HEK293 (cell line): ENCODE results near the gene TCAP.
A peak's percentile ranks its signal among the peaks of the same experiment; 100 is the strongest.

Experiments
- CTCF ChIA-PET: fragments of 350-600 bp; formaldehyde crosslinking; extraction: SDS; loops from one replicate; lab custom pipeline; 2021; ENCODE audit warnings: antibody characterized with exemption; lab: Yijun Ruan, JAX
- POLR2A ChIA-PET: fragments of 300-600 bp; formaldehyde crosslinking; extraction: SDS; loops from one replicate; lab custom pipeline; 2020; ENCODE audit warnings: antibody characterized with exemption, inconsistent platforms; lab: Yijun Ruan, JAX
- H3K27ac ChIP-seq: fragments of 200-500 bp; sonication (Bioruptor generic); 2 replicates; pipeline ENCODE4 v1.5.1; 2014; ENCODE audit warnings: low read depth, low read length, control low read depth, inconsistent platforms; ENCODE audit errors: extremely low read depth
- H3K36me3 ChIP-seq, 2 experiments: fragments of 200-500 bp in 1 of 2; sonication (Bioruptor generic) in 1 of 2; 1 replicate in 1 of 2; 2 replicates in 1 of 2; pipeline ENCODE4 v1.5.1; 2014 to 2017; ENCODE audit warnings: inconsistent platforms in 2 of 2, low read length in 2 of 2; ENCODE audit not compliant: control insufficient read depth in 2 of 2, insufficient read depth in 1 of 2
- H3K4me1 ChIP-seq: fragments of 200-500 bp; sonication (Bioruptor generic); 2 replicates; pipeline ENCODE4 v1.5.1; 2014; ENCODE audit warnings: mild to moderate bottlenecking, low read length, inconsistent platforms; ENCODE audit not compliant: control insufficient read depth, insufficient read depth
- H3K4me3 ChIP-seq: 2 replicates; pipeline ENCODE4 v1.5.1; 2011; ENCODE audit warnings: low read depth, mild to moderate bottlenecking, control low read depth, low read length, moderate library complexity
- H3K9me3 ChIP-seq: fragments of 200-500 bp; sonication (Bioruptor generic); 2 replicates; pipeline ENCODE4 v1.5.1; 2014; ENCODE audit warnings: low read depth, low read length, inconsistent platforms; ENCODE audit not compliant: control insufficient read depth, insufficient read depth
- GLIS2 ChIP-seq: fragments of 450-650 bp; formaldehyde crosslinking; IDR thresholded peaks from 2 replicates; pipeline ENCODE4 v1.5.1; 2016; ENCODE audit warnings: missing biosample characterization, missing genetic modification characterization
- KLF1 ChIP-seq: fragments of 450-650 bp; formaldehyde crosslinking; IDR thresholded peaks from 2 replicates; pipeline ENCODE4 v1.5.1; 2016; ENCODE audit warnings: missing biosample characterization, missing genetic modification characterization
- KLF7 ChIP-seq: fragments of 450-650 bp; formaldehyde crosslinking; IDR thresholded peaks from 2 replicates; pipeline ENCODE4 v1.5.1; 2016; ENCODE audit warnings: missing biosample characterization, missing genetic modification characterization, borderline replicate concordance
- MYNN ChIP-seq: fragments of 450-650 bp; formaldehyde crosslinking; IDR thresholded peaks from 2 replicates; pipeline ENCODE4 v1.5.1; 2016; ENCODE audit warnings: missing biosample characterization, missing genetic modification characterization, borderline replicate concordance
- SP3 ChIP-seq: fragments of 450-650 bp; formaldehyde crosslinking; IDR thresholded peaks from 2 replicates; pipeline ENCODE4 v1.5.1; 2016; ENCODE audit warnings: missing biosample characterization, missing genetic modification characterization
- ZBTB1 ChIP-seq: fragments of 450-650 bp; formaldehyde crosslinking; IDR thresholded peaks from 2 replicates; pipeline ENCODE4 v1.5.1; 2016; ENCODE audit warnings: missing biosample characterization, missing genetic modification characterization
- ZBTB26 ChIP-seq: fragments of 450-650 bp; formaldehyde crosslinking; optimal IDR thresholded peaks from 2 replicates; pipeline ENCODE3; 2016; ENCODE audit warnings: missing biosample characterization, mild to moderate bottlenecking, missing genetic modification characterization
- ZFP37 ChIP-seq: fragments of 450-650 bp; formaldehyde crosslinking; IDR thresholded peaks from 2 replicates; pipeline ENCODE4 v1.5.1; 2016; ENCODE audit warnings: missing biosample characterization, missing genetic modification characterization
- ZIC2 ChIP-seq: fragments of 450-650 bp; formaldehyde crosslinking; IDR thresholded peaks from 2 replicates; pipeline ENCODE4 v1.5.1; 2016; ENCODE audit warnings: missing biosample characterization, missing genetic modification characterization
- ZNF121 ChIP-seq: fragments of 450-650 bp; formaldehyde crosslinking; IDR thresholded peaks from 2 replicates; pipeline ENCODE4 v1.5.1; 2016; ENCODE audit warnings: missing biosample characterization, missing genetic modification characterization
- ZNF146 ChIP-seq: fragments of 450-650 bp; formaldehyde crosslinking; IDR thresholded peaks from 2 replicates; pipeline ENCODE4 v1.5.1; 2016; ENCODE audit warnings: missing biosample characterization, missing genetic modification characterization
- ZNF221 ChIP-seq: fragments of 450-650 bp; formaldehyde crosslinking; IDR thresholded peaks from 2 replicates; pipeline ENCODE4 v1.5.1; 2017; ENCODE audit warnings: missing biosample characterization, missing genetic modification characterization, borderline replicate concordance
- ZNF292 ChIP-seq: fragments of 450-650 bp; formaldehyde crosslinking; IDR thresholded peaks from 2 replicates; pipeline ENCODE4 v1.5.1; 2016; ENCODE audit warnings: low read depth, missing biosample characterization, missing genetic modification characterization, borderline replicate concordance
- ZNF335 ChIP-seq: fragments of 450-650 bp; formaldehyde crosslinking; conservative IDR thresholded peaks from 2 replicates; pipeline ENCODE4 v1.5.1; 2016; ENCODE audit warnings: missing biosample characterization, missing genetic modification characterization
- ZNF398 ChIP-seq: fragments of 450-650 bp; formaldehyde crosslinking; IDR thresholded peaks from 2 replicates; pipeline ENCODE4 v1.5.1; 2017; ENCODE audit warnings: missing biosample characterization, missing genetic modification characterization
- ZNF513 ChIP-seq: fragments of 450-650 bp; IDR thresholded peaks from 2 replicates; pipeline ENCODE4 v1.5.1; 2018; ENCODE audit warnings: missing biosample characterization, missing genetic modification characterization
- ZNF830 ChIP-seq: fragments of 450-650 bp; IDR thresholded peaks from 2 replicates; pipeline ENCODE4 v1.5.0; 2018; ENCODE audit warnings: missing biosample characterization, missing genetic modification characterization, low read depth, mild to moderate bottlenecking, moderate library complexity
- ZNF837 ChIP-seq: fragments of 450-650 bp; formaldehyde crosslinking; IDR thresholded peaks from 2 replicates; pipeline ENCODE4 v1.5.1; 2016; ENCODE audit warnings: missing biosample characterization, missing genetic modification characterization
- ZNF843 ChIP-seq: fragments of 450-650 bp; formaldehyde crosslinking; IDR thresholded peaks from 2 replicates; pipeline ENCODE4 v1.5.1; 2016; ENCODE audit warnings: missing biosample characterization, missing genetic modification characterization
- TF ChIP-seq, protein P1 (sequence below): fragments of 450-650 bp; formaldehyde crosslinking; IDR thresholded peaks from 2 replicates; pipeline ENCODE4 v1.5.1; 2016; ENCODE audit warnings: missing biosample characterization, missing genetic modification characterization
- TF ChIP-seq, protein P2 (sequence below): fragments of 450-650 bp; formaldehyde crosslinking; IDR thresholded peaks from 2 replicates; pipeline ENCODE4 v1.5.1; 2016; ENCODE audit warnings: missing biosample characterization, missing genetic modification characterization, low read depth
- TF ChIP-seq, protein P3 (sequence below): fragments of 450-650 bp; formaldehyde crosslinking; conservative IDR thresholded peaks from 2 replicates; pipeline ENCODE4 v1.5.1; 2016; ENCODE audit warnings: low read depth, missing biosample characterization, missing genetic modification characterization

Gene TCAP

GRCh38 chr17:39661744-39662541 lies 3.2 kb upstream of the TCAP start:
- 0 out of 2 replicates have a peak overlapping the region, but pooled peaks have one; percentile 9 for H3K27ac ChIP-seq
- H3K4me3 ChIP-seq: no peak overlapping the region
- H3K4me1 ChIP-seq: peaks cover 9% of the 10 kb centered on the region
- TF ChIP-seq, protein P1, sequence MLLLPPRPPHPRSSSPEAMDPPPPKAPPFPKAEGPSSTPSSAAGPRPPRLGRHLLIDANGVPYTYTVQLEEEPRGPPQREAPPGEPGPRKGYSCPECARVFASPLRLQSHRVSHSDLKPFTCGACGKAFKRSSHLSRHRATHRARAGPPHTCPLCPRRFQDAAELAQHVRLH (tag by site-specific recombination): 0 out of 2 replicates have a peak, but pooled peaks have one; percentile 33
- TF ChIP-seq ZNF221 (tag by site-specific recombination) (no peak), ZNF843 (no peak)
- TF ChIP-seq, all 188 proteins: peak for 1
- Histone ChIP-seq H3K36me3 (peaks cover 3 to 56% of the 10 kb centered on the region in 2 experiments; a peak in 1 of 3 replicates), H3K9me3 (no peaks in the 10 kb centered on the region)
- CTCF ChIA-PET: interaction anchor here (0.6 to 1.8 kb wide), 4 partner anchors 36 to 92 kb away, joined by 3 to 10 read pairs (median 4); no protein-coding TSS in a partner anchor
- POLR2A ChIA-PET: no interaction called here

DNA sequence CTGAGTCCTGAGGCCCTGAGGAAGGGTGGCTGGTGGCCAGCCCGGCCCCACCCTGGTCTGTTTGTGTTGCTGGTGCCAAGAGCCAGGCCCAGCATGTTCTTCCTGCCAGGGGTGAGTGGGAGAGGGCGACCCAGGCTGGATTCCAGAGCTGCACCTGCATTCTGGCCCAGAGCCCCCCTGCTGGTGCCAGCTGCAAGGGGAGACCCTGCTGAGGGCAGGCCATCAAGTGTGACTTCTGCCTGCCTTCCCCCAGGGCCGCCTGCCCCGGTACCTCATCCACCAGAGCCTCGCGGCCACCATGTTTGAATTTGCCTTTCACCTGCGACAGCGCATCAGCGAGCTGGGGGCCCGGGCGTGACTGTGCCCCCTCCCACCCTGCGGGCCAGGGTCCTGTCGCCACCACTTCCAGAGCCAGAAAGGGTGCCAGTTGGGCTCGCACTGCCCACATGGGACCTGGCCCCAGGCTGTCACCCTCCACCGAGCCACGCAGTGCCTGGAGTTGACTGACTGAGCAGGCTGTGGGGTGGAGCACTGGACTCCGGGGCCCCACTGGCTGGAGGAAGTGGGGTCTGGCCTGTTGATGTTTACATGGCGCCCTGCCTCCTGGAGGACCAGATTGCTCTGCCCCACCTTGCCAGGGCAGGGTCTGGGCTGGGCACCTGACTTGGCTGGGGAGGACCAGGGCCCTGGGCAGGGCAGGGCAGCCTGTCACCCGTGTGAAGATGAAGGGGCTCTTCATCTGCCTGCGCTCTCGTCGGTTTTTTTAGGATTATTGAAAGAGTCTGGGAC lies 2.4 kb upstream of the TCAP start:
- Histone ChIP-seq H3K4me1 (peaks cover 9% of the 10 kb centered on the region), H3K27ac (no peak overlapping the region), H3K9me3 (no peaks in the 10 kb centered on the region), H3K36me3 (peaks cover 3 to 51% of the 10 kb centered on the region in 2 experiments; a peak in 1 of 3 replicates), H3K4me3 (no peak overlapping the region)
- ChIA-PET POLR2A (interaction anchor here (2.1 kb wide), 1 partner anchor 9 kb away, joined by 5 read pairs; no protein-coding TSS in a partner anchor), CTCF (interaction anchor here (0.6 to 11.6 kb wide), 3 partner anchors 9 to 407 kb away, joined by 3 to 168 read pairs (median 12); partner anchors contain the start of gene PPP1R1B)
- TF ChIP-seq ZIC2 (peak; percentile 83), ZNF121 (tag by site-specific recombination) (peak; percentile 61), ZBTB1 (tag by site-specific recombination) (no peak), ZNF837 (tag by site-specific recombination) (no peak), MYNN (tag by site-specific recombination) (no peak), ZFP37 (tag by site-specific recombination) (no peak), ZBTB26 (tag by site-specific recombination) (no peak), ZNF146 (no peak), ZNF335 (tag by site-specific recombination) (no peak), ZNF513 (peak; percentile 82), SP3 (tag by site-specific recombination) (no peak), ZNF830 (tag by site-specific recombination) (no peak), GLIS2 (tag by site-specific recombination) (peak; percentile 69), KLF7 (tag by site-specific recombination) (no peak), ZNF292 (tag by site-specific recombination) (no peak), KLF1 (tag by site-specific recombination) (peak; percentile 40), ZNF398 (tag by site-specific recombination) (no peak)
- TF ChIP-seq, protein P2, sequence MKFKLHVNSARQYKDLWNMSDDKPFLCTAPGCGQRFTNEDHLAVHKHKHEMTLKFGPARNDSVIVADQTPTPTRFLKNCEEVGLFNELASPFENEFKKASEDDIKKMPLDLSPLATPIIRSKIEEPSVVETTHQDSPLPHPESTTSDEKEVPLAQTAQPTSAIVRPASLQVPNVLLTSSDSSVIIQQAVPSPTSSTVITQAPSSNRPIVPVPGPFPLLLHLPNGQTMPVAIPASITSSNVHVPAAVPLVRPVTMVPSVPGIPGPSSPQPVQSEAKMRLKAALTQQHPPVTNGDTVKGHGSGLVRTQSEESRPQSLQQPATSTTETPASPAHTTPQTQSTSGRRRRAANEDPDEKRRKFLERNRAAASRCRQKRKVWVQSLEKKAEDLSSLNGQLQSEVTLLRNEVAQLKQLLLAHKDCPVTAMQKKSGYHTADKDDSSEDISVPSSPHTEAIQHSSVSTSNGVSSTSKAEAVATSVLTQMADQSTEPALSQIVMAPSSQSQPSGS: no peak
- TF ChIP-seq, protein P3, sequence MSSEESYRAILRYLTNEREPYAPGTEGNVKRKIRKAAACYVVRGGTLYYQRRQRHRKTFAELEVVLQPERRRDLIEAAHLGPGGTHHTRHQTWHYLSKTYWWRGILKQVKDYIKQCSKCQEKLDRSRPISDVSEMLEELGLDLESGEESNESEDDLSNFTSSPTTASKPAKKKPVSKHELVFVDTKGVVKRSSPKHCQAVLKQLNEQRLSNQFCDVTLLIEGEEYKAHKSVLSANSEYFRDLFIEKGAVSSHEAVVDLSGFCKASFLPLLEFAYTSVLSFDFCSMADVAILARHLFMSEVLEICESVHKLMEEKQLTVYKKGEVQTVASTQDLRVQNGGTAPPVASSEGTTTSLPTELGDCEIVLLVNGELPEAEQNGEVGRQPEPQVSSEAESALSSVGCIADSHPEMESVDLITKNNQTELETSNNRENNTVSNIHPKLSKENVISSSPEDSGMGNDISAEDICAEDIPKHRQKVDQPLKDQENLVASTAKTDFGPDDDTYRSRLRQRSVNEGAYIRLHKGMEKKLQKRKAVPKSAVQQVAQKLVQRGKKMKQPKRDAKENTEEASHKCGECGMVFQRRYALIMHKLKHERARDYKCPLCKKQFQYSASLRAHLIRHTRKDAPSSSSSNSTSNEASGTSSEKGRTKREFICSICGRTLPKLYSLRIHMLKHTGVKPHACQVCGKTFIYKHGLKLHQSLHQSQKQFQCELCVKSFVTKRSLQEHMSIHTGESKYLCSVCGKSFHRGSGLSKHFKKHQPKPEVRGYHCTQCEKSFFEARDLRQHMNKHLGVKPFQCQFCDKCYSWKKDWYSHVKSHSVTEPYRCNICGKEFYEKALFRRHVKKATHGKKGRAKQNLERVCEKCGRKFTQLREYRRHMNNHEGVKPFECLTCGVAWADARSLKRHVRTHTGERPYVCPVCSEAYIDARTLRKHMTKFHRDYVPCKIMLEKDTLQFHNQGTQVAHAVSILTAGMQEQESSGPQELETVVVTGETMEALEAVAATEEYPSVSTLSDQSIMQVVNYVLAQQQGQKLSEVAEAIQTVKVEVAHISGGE (tag by site-specific recombination): no peak
